ENCODE measurements around the gene TNIK.

The TNIK gene

GRCh38 chr3:171417813-171418212 is 42.4 kb downstream of the TNIK start:
- no peak overlapping the region for H3K4me3 ChIP-seq (ENCODE audit: low read depth, low read length)
- no peak for DNase-seq (ENCODE audit: low read depth)
- TF ChIP-seq POLR2A (IDR thresholded peaks at IDR 0.05; ENCODE audit: extremely low read depth, insufficient read length): no peak
- no peak for TF ChIP-seq CTCF (IDR thresholded peaks at IDR 0.05; ENCODE audit: low read depth, low read length)
- no peak for TF ChIP-seq MAX (IDR thresholded peaks at IDR 0.05; ENCODE audit: low read depth, low read length)
- no peak for TF ChIP-seq MYC (IDR thresholded peaks at IDR 0.05; ENCODE audit: low read depth, low read length)

- H3K4me3 ChIP-seq (ENCODE audit: low read depth, low read length): no peak overlapping the region
- TF ChIP-seq CTCF (IDR thresholded peaks at IDR 0.05; ENCODE audit: low read depth, low read length) (no peak), MAX (IDR thresholded peaks at IDR 0.05; ENCODE audit: low read depth, low read length) (no peak), MYC (IDR thresholded peaks at IDR 0.05; ENCODE audit: low read depth, low read length) (no peak), POLR2A (IDR thresholded peaks at IDR 0.05; ENCODE audit: extremely low read depth, insufficient read length) (no peak)
- no peak for DNase-seq (ENCODE audit: low read depth)
Measured at GRCh38 chr3:171417137-171417536, 43.1 kb downstream of the TNIK start.

- TF ChIP-seq CTCF (IDR thresholded peaks at IDR 0.05; ENCODE audit: low read depth, low read length) (no peak), POLR2A (IDR thresholded peaks at IDR 0.05; ENCODE audit: extremely low read depth, insufficient read length) (no peak), MYC (IDR thresholded peaks at IDR 0.05; ENCODE audit: low read depth, low read length) (no peak), MAX (IDR thresholded peaks at IDR 0.05; ENCODE audit: low read depth, low read length) (no peak)
- no peak overlapping the region for H3K4me3 ChIP-seq (ENCODE audit: low read depth, low read length)
- DNase-seq (ENCODE audit: low read depth): no peak
Measured at GRCh38 chr3:171416666-171417065, 43.5 kb downstream of the TNIK start.

GRCh38 chr3:171416061-171416460 is 44.1 kb downstream of the TNIK start:
- TF ChIP-seq POLR2A (IDR thresholded peaks at IDR 0.05; ENCODE audit: extremely low read depth, insufficient read length) (no peak), MAX (IDR thresholded peaks at IDR 0.05; ENCODE audit: low read depth, low read length) (no peak), MYC (IDR thresholded peaks at IDR 0.05; ENCODE audit: low read depth, low read length) (no peak), CTCF (IDR thresholded peaks at IDR 0.05; ENCODE audit: low read depth, low read length) (no peak)
- DNase-seq (ENCODE audit: low read depth): no peak
- H3K4me3 ChIP-seq (ENCODE audit: low read depth, low read length): no peak overlapping the region

- no peak overlapping the region for H3K4me3 ChIP-seq (ENCODE audit: low read depth, low read length)
- peak; percentile 12 for DNase-seq (ENCODE audit: low read depth)
- no peak for TF ChIP-seq POLR2A (IDR thresholded peaks at IDR 0.05; ENCODE audit: extremely low read depth, insufficient read length)
- no peak for TF ChIP-seq MAX (IDR thresholded peaks at IDR 0.05; ENCODE audit: low read depth, low read length)
- TF ChIP-seq CTCF (IDR thresholded peaks at IDR 0.05; ENCODE audit: low read depth, low read length): no peak
- TF ChIP-seq MYC (IDR thresholded peaks at IDR 0.05; ENCODE audit: low read depth, low read length): no peak
Measured at GRCh38 chr3:171415070-171415469, 45.1 kb downstream of the TNIK start.

DNA sequence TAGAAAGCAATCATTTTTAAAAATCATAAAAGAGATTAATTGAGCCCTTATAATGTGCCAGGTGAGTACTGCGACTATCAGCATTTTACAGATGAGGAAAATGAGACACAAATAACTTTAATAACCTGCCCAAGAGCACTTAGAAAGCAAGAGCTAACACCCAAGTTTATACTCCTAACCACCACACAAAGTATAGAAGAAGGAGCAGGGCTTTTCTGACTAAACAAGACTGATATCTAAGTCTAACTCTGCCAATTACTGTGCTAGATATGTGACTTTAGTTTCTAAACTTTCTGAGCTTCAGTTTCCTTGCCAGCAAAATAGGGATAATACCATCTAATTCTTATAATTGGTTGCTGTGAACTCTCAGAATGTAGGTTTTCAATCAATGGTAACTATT is 47.7 kb downstream of the TNIK start:
- DNase-seq (ENCODE audit: low read depth): no peak
- no peak for TF ChIP-seq MYC (IDR thresholded peaks at IDR 0.05; ENCODE audit: low read depth, low read length)
- no peak for TF ChIP-seq CTCF (IDR thresholded peaks at IDR 0.05; ENCODE audit: low read depth, low read length)
- TF ChIP-seq POLR2A (IDR thresholded peaks at IDR 0.05; ENCODE audit: extremely low read depth, insufficient read length): no peak
- TF ChIP-seq MAX (IDR thresholded peaks at IDR 0.05; ENCODE audit: low read depth, low read length): no peak
- no peak overlapping the region for H3K4me3 ChIP-seq (ENCODE audit: low read depth, low read length)

Measured in NB4 (cell line).